Liver (tissue), 9 donors: ENCODE measurements around the gene PLPPR5. TPM values are rescaled to one million over a fixed set of nuclear protein-coding genes. Genes with fewer than 3 reads are reported as not detected.

ENCODE experiments used
- DNase-seq: peaks from one replicate; pipeline ENCODE4 v3.0.0-alpha.2; 2017; ENCODE audit warnings: low spot score
- H3K27ac ChIP-seq, 2 donors: one replicate each; pipeline ENCODE4 v1.7.0; 2013; ENCODE audit warnings: inconsistent platforms in 2 of 2, low read length in 2 of 2, control low read depth in 1 of 2, low read depth in 1 of 2, mild to moderate bottlenecking in 1 of 2
- H3K27me3 ChIP-seq, 4 donors: one replicate each; pipeline versions ENCODE4 v1.6.1 to v1.7.0; 2013; ENCODE audit warnings: low read length in 3 of 4, inconsistent platforms in 1 of 4, mild to moderate bottlenecking in 1 of 4, moderate library complexity in 1 of 4; ENCODE audit not compliant: control insufficient read depth in 4 of 4, insufficient read depth in 4 of 4
- H3K36me3 ChIP-seq, 4 donors: one replicate each; pipeline versions ENCODE4 v1.6.1 to v1.7.0; 2013; ENCODE audit warnings: low read length in 3 of 4, mild to moderate bottlenecking in 3 of 4, low read depth in 1 of 4, moderate library complexity in 1 of 4; ENCODE audit not compliant: control insufficient read depth in 4 of 4, insufficient read depth in 3 of 4
- H3K4me1 ChIP-seq, 4 donors: one replicate each; pipeline versions ENCODE4 v1.6.1 to v1.7.0; 2013; ENCODE audit warnings: low read length in 3 of 4, mild to moderate bottlenecking in 3 of 4, moderate library complexity in 1 of 4; ENCODE audit not compliant: control insufficient read depth in 4 of 4, insufficient read depth in 4 of 4
- H3K4me3 ChIP-seq, 3 donors: one replicate each; pipeline versions ENCODE4 v1.6.1 to v1.7.0; 2013; ENCODE audit warnings: low read length in 3 of 3, control low read depth in 1 of 3, low read depth in 1 of 3, mild to moderate bottlenecking in 1 of 3
- H3K9ac ChIP-seq, 2 donors: one replicate each; pipeline ENCODE4 v1.7.0; 2013; ENCODE audit warnings: low read length in 2 of 2, mild to moderate bottlenecking in 2 of 2, moderate library complexity in 2 of 2, control low read depth in 1 of 2, low read depth in 1 of 2
- H3K9me3 ChIP-seq, 4 donors: one replicate each; pipeline versions ENCODE4 v1.6.1 to v1.7.0; 2013; ENCODE audit warnings: low read length in 3 of 4; ENCODE audit not compliant: control insufficient read depth in 4 of 4
- EGR1 ChIP-seq, 2 donors: IDR thresholded peaks; 2 replicates each; pipeline ENCODE4 v1.6.1; 2016 to 2018; ENCODE audit warnings: antibody characterized with exemption in 2 of 2, low read depth in 2 of 2
- FOXA1 ChIP-seq: IDR thresholded peaks from 2 replicates; pipeline ENCODE4 v1.6.1; 2016; ENCODE audit warnings: antibody characterized with exemption
- FOXA2 ChIP-seq: IDR thresholded peaks from 2 replicates; pipeline ENCODE4 v1.6.1; 2016; ENCODE audit warnings: antibody characterized with exemption
- GABPA ChIP-seq, 2 donors: IDR thresholded peaks in 1 of 2; conservative IDR thresholded peaks in 1 of 2; 2 replicates each; pipeline ENCODE4 v1.6.1; 2016; ENCODE audit warnings: antibody characterized with exemption in 2 of 2, mild to moderate bottlenecking in 1 of 2, moderate library complexity in 1 of 2
- HNF4A ChIP-seq, 2 donors: conservative IDR thresholded peaks; 2 replicates each; pipeline ENCODE4 v1.6.1; 2016; ENCODE audit warnings: antibody characterized with exemption in 2 of 2, mild to moderate bottlenecking in 2 of 2
- HNF4G ChIP-seq: IDR thresholded peaks from 2 replicates; pipeline ENCODE4 v1.6.1; 2016; ENCODE audit warnings: antibody characterized with exemption
- JUND ChIP-seq, 2 donors: IDR thresholded peaks; 2 replicates each; pipeline ENCODE4 v1.6.1; 2016; ENCODE audit warnings: antibody characterized with exemption in 2 of 2
- NR2F2 ChIP-seq: IDR thresholded peaks from 2 replicates; pipeline ENCODE4 v1.6.1; 2016; ENCODE audit warnings: antibody characterized with exemption
- RAD21 ChIP-seq, 2 donors: IDR thresholded peaks; 2 replicates each; pipeline ENCODE4 v1.6.1; 2016; ENCODE audit warnings: antibody characterized with exemption in 2 of 2, mild to moderate bottlenecking in 2 of 2
- RXRA ChIP-seq, 2 donors: IDR thresholded peaks; 2 replicates each; pipeline ENCODE4 v1.6.1; 2017 to 2018; ENCODE audit warnings: antibody characterized with exemption in 2 of 2, mild to moderate bottlenecking in 1 of 2
- SP1 ChIP-seq: IDR thresholded peaks from 2 replicates; pipeline ENCODE4 v1.6.1; 2018; ENCODE audit warnings: antibody characterized with exemption, mild to moderate bottlenecking
- TAF1 ChIP-seq: conservative IDR thresholded peaks from 2 replicates; pipeline ENCODE4 v1.6.1; 2016; ENCODE audit warnings: antibody characterized with exemption, mild to moderate bottlenecking
- YY1 ChIP-seq: IDR thresholded peaks from 2 replicates; pipeline ENCODE4 v1.6.1; 2016; ENCODE audit warnings: antibody characterized with exemption, mild to moderate bottlenecking
- WGBS: extraction: QIAGEN DNeasy Blood & Tissue Kit; methylation state at CpG from one replicate; pipeline ENCODE4 v1.1.7; 2013; 5-methylcytosine and 5-hydroxymethylcytosine counted together
- polyA plus RNA-seq, 2 donors: library from polyadenylated mRNA; stranded (reverse) in 1 of 2; unstranded in 1 of 2; fragments of 200-250 nt in 1 of 2; fragments of >200 nt in 1 of 2; fragmentation: Nextera tagmentation in 1 of 2; extraction: Ambion mirVana in 1 of 2; gene quantifications; one replicate each; pipeline versions ENCODE4 v1.2.1 to v1.2.3, GENCODE V29; 2013 to 2015
- total RNA-seq, 2 donors: library from RNA; depleted of rRNA; stranded (reverse); fragments of >200 nt; gene quantifications; one replicate each; pipeline ENCODE4 v1.2.3, GENCODE V29; 2014
- TF ChIP-seq, protein P1 (sequence below): IDR thresholded peaks from 2 replicates; pipeline ENCODE4 v1.6.1; 2016; ENCODE audit warnings: antibody characterized with exemption
- TF ChIP-seq, protein P2 (sequence below): IDR thresholded peaks from 2 replicates; pipeline ENCODE4 v1.6.1; 2016; ENCODE audit warnings: antibody characterized with exemption, mild to moderate bottlenecking
- TF ChIP-seq, protein P3 (sequence below): fragments of 150-350 bp; IDR thresholded peaks from 2 replicates; pipeline ENCODE4 v1.5.1; 2017; ENCODE audit warnings: improper control_type of control experiment, low read depth, low read length; ENCODE audit not compliant: missing input control
- TF ChIP-seq, protein P4 (sequence below): IDR thresholded peaks from 2 replicates; pipeline ENCODE4 v1.6.1; 2016; ENCODE audit warnings: antibody characterized with exemption
- donor health status: healthy.
- donor health status: healthy.
- donor health status: healthy.
- donor health status: healthy.
- donor health status: healthy.

Gene PLPPR5
- total and polyA plus RNA-seq, 4 donors, result not detected

DNA sequence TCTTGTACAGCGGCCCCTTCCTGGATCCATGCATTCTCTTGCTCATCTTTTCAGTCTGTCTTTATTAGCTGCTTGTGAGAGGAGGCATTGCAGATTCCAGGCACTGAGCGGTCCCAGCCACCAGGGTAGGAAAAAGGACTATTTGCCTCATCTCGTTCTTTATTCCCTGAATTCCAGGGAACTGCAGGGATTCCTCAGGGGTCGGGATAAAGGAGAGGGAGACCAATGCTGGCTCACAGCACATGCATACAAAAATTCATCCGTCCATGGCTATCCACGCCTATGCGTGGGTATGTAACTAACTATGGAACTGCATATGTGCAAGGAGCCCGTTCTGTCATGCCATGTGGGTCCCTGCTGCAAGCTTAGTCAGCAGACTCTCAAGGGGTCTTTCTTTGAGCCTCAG lies 879 bp upstream of the PLPPR5 start:
- H3K27me3 ChIP-seq, result peaks cover 0 to 6% (median 3%) of the 10 kb centered on the region in 4 donors
- H3K9me3 ChIP-seq, result no peaks in the 10 kb centered on the region
- WGBS, result 26% methylated on average over 8 of the region's 8 CpGs
- no peak overlapping the region for H3K9ac ChIP-seq
- H3K4me1 ChIP-seq, result peaks cover 0 to 11% (median 8%) of the 10 kb centered on the region in 4 donors
- H3K4me3 ChIP-seq, result no peak overlapping the region
- DNase-seq, result no peak
- H3K36me3 ChIP-seq, result no peaks in the 10 kb centered on the region
- no peak overlapping the region for H3K27ac ChIP-seq
- TF ChIP-seq HNF4A (conservative IDR thresholded peaks at IDR 0.05) (no peak), FOXA2 (no peak), RXRA (IDR thresholded peaks at IDR 0.05) (no peak), TAF1 (no peak), GABPA (IDR thresholded peaks at IDR 0.05 in 1 of 2, conservative IDR thresholded peaks at IDR 0.05 in 1 of 2) (no peak), SP1 (no peak), EGR1 (IDR thresholded peaks at IDR 0.05; ENCODE audit: low read depth in 2 of 2) (no peak), HNF4G (no peak), NR2F2 (no peak), YY1 (no peak), RAD21 (IDR thresholded peaks at IDR 0.05) (no peak), FOXA1 (no peak), JUND (IDR thresholded peaks at IDR 0.05) (no peak)
- TF ChIP-seq, protein P1, sequence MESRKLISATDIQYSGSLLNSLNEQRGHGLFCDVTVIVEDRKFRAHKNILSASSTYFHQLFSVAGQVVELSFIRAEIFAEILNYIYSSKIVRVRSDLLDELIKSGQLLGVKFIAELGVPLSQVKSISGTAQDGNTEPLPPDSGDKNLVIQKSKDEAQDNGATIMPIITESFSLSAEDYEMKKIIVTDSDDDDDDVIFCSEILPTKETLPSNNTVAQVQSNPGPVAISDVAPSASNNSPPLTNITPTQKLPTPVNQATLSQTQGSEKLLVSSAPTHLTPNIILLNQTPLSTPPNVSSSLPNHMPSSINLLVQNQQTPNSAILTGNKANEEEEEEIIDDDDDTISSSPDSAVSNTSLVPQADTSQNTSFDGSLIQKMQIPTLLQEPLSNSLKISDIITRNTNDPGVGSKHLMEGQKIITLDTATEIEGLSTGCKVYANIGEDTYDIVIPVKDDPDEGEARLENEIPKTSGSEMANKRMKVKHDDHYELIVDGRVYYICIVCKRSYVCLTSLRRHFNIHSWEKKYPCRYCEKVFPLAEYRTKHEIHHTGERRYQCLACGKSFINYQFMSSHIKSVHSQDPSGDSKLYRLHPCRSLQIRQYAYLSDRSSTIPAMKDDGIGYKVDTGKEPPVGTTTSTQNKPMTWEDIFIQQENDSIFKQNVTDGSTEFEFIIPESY, result no peak
- TF ChIP-seq, protein P2, sequence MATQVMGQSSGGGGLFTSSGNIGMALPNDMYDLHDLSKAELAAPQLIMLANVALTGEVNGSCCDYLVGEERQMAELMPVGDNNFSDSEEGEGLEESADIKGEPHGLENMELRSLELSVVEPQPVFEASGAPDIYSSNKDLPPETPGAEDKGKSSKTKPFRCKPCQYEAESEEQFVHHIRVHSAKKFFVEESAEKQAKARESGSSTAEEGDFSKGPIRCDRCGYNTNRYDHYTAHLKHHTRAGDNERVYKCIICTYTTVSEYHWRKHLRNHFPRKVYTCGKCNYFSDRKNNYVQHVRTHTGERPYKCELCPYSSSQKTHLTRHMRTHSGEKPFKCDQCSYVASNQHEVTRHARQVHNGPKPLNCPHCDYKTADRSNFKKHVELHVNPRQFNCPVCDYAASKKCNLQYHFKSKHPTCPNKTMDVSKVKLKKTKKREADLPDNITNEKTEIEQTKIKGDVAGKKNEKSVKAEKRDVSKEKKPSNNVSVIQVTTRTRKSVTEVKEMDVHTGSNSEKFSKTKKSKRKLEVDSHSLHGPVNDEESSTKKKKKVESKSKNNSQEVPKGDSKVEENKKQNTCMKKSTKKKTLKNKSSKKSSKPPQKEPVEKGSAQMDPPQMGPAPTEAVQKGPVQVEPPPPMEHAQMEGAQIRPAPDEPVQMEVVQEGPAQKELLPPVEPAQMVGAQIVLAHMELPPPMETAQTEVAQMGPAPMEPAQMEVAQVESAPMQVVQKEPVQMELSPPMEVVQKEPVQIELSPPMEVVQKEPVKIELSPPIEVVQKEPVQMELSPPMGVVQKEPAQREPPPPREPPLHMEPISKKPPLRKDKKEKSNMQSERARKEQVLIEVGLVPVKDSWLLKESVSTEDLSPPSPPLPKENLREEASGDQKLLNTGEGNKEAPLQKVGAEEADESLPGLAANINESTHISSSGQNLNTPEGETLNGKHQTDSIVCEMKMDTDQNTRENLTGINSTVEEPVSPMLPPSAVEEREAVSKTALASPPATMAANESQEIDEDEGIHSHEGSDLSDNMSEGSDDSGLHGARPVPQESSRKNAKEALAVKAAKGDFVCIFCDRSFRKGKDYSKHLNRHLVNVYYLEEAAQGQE, result no peak
- TF ChIP-seq, protein P3, sequence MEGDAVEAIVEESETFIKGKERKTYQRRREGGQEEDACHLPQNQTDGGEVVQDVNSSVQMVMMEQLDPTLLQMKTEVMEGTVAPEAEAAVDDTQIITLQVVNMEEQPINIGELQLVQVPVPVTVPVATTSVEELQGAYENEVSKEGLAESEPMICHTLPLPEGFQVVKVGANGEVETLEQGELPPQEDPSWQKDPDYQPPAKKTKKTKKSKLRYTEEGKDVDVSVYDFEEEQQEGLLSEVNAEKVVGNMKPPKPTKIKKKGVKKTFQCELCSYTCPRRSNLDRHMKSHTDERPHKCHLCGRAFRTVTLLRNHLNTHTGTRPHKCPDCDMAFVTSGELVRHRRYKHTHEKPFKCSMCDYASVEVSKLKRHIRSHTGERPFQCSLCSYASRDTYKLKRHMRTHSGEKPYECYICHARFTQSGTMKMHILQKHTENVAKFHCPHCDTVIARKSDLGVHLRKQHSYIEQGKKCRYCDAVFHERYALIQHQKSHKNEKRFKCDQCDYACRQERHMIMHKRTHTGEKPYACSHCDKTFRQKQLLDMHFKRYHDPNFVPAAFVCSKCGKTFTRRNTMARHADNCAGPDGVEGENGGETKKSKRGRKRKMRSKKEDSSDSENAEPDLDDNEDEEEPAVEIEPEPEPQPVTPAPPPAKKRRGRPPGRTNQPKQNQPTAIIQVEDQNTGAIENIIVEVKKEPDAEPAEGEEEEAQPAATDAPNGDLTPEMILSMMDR, result no peak
- TF ChIP-seq, protein P4, sequence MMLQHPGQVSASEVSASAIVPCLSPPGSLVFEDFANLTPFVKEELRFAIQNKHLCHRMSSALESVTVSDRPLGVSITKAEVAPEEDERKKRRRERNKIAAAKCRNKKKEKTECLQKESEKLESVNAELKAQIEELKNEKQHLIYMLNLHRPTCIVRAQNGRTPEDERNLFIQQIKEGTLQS, result no peak
